Stimulated activated CD8-positive, alpha-beta memory T cell treated with anti-CD3 and anti-CD28 coated beads, Interleukin-15, amount 100 ng/mL, for 4 hours (primary cell): ENCODE data around the gene MAGEB4.
"Not testable (repeated sequence)": the region's sequence is repeated elsewhere in the genome, so short reads cannot be mapped to it uniquely, and the experiment has no call there.

ENCODE experiments used
- DNase-seq, 2 donors: peaks; one replicate each; pipeline ENCODE4 v3.0.0-alpha.2; 2020; ENCODE audit warnings: low read depth in 2 of 2

MAGEB4 gene, protein sequence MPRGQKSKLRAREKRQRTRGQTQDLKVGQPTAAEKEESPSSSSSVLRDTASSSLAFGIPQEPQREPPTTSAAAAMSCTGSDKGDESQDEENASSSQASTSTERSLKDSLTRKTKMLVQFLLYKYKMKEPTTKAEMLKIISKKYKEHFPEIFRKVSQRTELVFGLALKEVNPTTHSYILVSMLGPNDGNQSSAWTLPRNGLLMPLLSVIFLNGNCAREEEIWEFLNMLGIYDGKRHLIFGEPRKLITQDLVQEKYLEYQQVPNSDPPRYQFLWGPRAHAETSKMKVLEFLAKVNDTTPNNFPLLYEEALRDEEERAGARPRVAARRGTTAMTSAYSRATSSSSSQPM

DNA sequence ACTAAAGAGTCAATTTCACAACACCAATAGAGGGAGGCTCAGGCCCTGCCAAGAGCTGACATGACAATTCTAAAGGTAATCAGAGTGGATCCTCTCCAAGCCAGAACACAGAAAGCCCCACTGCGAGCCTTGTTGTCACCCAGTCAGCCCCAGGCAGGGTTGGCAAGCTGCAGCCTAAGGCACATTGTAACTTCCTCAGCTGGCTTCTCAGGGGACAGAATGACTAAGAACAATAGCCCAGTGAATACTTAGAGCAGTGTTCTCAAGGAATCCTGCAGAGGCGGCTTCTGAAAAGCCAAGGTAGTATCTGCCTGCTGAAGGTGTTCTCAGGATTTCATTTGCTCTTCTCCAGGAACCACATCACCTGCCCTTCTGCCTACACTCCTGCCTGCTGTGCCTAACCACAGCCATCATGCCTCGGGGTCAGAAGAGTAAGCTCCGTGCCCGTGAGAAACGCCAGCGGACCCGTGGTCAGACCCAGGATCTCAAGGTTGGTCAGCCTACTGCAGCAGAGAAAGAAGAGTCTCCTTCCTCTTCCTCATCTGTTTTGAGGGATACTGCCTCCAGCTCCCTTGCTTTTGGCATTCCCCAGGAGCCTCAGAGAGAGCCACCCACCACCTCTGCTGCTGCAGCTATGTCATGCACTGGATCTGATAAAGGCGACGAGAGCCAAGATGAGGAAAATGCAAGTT lies at the start of gene MAGEB4:
Gene MAGEB4 (plus strand): TSS at position 277 of the 692 bp plus-strand sequence. CDS start 136 bp downstream, at position 413.
- no peak for DNase-seq

DNA sequence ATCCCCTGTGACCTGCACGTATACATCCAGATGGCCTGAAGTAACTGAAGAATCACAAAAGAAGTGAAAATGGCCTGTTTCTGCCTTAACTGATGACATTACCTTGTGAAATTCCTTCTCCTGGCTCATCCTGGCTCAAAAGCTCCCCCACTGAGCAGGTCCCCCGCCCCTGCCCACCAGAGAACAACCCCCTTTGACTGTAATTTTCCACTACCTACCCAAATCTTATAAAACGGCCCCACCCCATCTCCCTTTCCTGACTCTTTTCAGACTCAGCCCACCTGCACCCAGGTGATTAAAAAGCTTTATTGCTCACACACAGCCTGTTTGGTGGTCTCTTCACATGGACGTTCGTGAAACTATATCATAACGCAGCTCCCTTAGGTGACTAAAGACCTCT lies 47.9 kb upstream of the MAGEB4 start:
- DNase-seq: not testable (repeated sequence)

DNA sequence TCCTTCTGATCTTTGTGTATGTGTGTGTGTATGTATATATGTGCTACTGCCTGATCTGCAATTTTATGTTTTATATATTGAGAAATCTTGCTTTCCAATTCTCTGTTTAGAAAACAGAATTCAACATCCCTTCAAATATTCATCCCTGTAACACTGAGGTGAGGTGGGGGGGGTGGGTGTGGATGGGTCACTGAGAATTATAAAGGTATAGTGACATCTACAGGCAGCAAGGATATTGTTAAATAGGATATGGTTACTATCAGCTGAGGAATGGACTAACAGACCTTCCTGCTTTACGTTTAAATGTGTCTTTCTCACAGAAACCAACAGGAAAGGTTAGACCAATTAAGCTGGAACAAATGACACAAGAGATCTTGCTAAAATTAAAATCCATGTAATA lies 45.5 kb upstream of the MAGEB4 start:
- no peak for DNase-seq

DNA sequence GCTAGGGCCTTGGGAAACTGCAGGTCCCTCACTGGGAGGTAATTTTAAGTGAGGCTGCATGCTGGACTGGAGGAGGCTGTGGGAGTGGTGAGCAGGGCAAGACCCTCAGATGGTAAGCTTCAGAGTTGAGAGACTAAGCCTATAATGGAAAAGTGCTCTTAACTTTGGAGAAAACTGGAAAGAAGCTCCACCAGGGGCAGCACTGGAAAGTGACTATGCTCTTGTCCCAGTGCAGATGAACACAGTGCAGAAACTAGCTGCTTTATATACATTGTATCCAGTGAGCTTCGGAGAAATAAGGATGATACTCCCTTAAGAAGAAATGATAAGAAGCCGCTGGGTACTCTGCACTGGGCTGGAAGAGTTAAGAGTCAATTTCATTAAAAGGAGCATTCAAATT lies 29.6 kb upstream of the MAGEB4 start:
- DNase-seq: no peak

DNA sequence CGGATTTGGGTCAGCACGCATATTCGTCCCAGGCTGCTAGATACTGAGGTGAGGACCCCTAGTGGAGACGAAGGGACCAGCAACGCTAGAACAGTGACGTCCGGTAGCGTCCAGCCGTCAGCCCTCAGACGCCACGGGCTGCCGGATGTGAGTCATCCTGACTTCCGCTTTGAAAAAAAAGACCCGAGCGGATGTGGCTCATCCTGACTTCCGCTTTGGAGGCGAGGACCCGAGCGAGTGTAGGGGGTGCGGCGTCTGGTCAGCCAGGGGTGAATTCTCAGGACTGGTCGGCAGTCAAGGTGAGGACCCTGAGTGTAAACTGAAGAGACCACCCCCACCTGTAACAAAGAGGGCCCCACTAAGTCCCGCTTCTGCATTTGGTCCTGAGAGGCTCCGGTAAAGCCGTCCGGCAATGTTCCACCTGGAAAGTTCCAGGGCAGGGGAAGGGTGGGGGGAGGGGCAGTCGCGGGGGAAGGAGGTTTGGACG lies 26.4 kb upstream of the MAGEB4 start, which contains the start of gene MAGEB2:
Gene MAGEB2 (plus strand): TSS at position 207 of the 487 bp plus-strand sequence. CDS start 3,018 bp downstream, outside the sequence.
- no peak for DNase-seq

DNA sequence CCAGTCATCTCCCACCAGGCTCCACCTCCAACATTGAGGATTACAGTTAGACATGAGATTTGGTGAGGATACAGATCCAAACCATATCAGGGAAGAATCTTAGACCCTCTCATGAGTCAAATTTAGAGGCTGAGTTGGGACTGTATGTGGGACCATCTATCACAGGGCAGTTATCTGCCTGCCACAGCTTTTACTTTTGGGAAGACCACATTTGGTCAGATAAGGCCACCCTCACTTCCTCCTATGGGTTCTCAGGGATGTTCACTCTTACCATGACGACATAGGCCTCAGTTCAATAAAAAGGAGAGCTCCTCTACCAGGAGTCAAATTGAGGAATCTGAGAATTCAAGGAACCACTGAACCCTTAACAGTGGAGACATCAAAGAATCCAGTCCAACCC lies 24.3 kb upstream of the MAGEB4 start:
- DNase-seq: no peak

DNA sequence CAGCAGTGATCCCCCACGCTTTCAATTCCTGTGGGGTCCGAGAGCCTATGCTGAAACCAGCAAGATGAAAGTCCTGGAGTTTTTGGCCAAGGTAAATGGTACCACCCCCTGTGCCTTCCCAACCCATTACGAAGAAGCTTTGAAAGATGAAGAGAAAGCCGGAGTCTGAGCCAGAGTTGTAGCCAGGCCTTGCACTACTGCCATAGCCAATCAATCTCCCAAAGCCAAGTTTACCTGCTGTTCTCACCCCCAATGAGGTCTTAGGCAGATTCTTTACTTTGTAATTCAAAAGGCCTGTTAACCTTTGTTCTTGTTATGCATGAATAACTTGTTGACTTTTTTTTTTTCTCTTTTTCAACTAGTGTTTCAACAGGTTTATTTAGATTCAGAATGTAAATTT lies 22.4 kb upstream of the MAGEB4 start:
- DNase-seq: no peak

DNA sequence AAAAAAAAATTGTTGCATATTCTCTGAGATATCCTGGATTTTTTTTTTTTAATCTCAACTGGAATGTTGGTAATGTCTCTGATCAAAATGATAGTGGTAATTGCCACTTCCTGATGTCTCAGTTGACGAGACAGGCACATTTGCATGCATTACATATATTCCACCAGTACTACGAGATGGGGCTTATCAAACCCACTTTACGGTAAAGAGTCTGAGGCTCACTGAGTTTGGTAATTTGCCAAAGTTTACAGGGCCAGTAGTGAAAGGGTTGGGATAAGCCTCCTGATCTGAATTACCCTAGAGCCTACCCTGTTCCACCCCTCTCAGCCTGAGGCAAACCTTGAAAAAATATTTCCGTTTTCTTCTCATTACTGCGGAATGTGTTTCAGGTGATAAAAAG lies 21.1 kb upstream of the MAGEB4 start:
- no peak for DNase-seq

DNA sequence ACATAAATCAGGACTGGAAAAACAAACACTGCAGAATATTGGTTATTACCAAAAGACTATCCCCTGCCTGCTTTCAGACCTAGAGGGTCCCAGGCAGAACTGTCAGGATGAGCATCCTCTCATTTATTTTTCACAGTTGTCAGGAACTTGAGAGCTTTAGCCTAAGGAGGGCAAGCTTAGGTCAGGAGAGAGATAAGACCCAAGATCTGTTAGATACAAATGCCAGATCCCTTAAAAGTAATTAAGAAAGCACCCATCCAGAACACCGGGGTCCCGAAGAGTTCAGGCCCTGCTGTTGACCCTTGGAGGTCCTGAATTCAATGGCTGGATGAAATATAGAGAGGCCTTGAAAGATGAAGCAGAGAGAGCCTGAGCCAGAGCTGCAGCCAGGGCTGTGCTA lies 17.3 kb upstream of the MAGEB4 start:
- no peak for DNase-seq

DNA sequence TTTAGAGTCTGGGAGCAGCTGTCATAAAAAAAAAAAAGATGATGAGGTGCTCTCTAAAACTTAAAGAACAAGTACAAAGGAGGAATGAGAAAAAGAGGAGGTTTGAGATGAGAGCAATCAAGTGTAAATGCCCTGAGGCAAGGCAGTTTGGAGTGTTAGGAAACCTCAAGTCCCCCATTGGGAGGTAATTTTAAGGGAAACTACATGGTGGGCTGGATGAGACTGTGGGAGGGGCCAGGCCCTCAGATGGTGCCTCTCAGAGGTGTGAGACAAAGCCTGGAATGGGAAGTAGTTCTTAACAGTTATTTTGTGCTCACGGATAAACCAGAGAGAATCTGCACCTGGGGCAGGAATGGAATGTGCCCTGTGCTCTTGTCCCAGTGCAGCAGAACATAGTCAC lies 13.3 kb upstream of the MAGEB4 start:
- no peak for DNase-seq

DNA sequence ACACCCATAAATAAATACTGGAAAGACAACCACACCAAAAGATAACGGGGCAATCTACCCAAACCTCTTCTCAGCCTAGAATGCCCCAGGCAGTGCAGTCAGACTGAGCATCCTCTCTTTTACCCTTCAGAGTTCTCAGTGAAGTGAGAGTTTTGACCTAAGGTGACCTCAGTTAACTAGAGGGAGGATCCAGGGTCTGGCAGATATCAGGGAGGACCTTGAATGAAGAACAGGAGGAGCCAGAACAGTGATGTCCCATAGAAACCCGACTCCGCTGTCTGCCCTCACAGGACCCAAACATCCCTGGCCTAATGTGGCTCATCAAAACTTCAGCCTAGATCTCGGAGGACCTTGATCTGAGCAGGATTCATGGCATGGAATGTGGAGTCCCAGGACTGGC lies 11.4 kb upstream of the MAGEB4 start, which contains the start of gene MAGEB3:
Gene MAGEB3 (plus strand): TSS at position 263 of the 400 bp plus-strand sequence. CDS start 5,268 bp downstream, outside the sequence.
- DNase-seq: no peak

DNA sequence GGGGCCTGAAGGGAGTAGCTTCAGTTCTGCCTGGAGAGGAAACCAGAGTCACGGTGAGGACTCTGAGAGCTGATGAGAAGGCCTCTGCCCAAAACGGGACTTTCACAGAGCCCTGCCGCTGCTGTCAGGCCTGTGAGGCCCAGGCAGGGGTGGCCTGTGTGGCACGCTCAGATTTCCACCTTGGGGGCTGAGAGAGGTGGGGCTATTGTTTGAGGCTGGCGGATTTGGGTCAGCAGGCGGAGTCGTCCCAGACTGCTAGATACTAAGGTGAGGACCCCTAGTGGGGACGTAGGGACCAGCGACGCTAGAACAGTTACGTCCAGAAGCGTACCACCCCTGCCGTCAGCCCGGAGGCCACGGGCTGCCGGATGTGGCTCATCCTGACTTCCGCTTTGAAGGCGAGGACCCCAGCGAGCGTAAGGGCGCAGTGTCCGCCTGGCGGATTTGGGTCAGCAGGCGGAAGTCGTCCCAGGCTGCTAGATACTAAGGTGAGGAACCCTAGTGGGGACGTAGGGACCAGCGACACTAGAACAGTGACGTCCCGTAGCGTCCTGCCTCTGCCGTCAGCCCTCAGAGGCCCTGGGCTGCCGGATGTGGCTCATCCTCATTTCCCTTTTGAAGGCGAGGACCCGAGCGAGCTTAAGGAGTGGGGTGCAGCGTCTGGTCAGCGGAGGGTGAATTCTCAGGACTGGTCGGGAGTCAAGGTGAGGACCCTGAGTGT lies 5.1 kb downstream of the MAGEB4 start, which contains the start of gene MAGEB1:
Gene MAGEB1 (plus strand): TSS at position 378 of the 721 bp plus-strand sequence. CDS start 3,348 bp downstream, outside the sequence.
- no peak for DNase-seq

DNA sequence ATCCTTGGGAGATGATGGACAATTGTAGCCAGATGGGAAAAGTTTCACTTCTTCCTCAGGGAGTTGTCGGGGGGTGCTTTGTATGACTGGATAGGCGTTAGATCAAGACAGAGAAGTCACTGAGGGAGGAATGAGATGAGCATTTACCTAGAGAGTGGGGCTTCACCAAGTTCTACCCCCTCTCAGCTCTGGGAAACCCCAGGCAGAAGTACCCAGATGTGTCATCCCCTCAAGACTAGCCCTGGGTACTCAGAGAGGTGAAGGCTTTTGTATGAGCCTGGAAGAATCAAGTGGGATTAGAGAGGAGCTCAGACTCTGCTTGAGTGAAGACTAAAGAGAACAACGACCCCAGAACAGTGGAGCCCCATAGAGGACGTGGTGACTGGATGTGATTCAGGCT lies 7.1 kb downstream of the MAGEB4 start:
- no peak for DNase-seq

DNA sequence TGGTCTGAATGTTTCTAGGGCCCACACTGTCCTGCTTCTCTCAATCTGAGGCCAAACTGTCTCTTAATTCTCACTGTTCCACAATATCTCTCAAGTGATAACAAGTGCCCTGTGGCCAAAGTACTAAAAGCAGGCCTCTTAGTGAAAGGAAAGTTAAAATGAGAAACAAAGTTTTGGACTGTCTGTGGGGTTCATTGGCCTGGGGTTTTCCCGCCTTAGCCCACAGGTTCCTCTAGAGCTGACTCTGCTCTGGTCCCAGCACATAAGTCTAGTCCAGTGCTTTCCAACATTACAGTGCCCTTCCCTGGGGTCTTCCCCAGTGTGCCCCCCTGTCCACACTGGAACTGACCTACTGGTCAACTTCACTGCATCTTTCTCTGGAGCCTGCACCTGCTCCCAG lies 11.5 kb downstream of the MAGEB4 start:
- DNase-seq: no peak

DNA sequence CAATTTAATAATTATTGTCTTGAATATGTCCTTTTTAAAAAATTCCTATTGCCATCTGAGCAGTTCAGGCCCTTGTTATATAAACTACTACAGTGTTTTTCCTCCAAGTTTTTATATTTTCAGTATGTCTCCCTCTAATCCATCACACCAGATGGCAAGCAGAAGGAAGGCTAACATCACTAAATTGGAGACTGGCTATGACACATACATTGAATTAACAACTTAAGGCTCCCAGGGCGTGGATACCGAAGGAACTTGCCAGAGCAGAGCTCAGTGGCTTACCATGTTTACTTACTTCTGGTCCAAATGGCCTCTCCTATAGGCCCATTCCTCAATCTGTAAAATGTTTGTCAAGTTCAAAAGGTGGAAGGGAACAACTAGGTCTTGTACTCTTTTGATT lies 18.1 kb downstream of the MAGEB4 start:
- DNase-seq: no peak

DNA sequence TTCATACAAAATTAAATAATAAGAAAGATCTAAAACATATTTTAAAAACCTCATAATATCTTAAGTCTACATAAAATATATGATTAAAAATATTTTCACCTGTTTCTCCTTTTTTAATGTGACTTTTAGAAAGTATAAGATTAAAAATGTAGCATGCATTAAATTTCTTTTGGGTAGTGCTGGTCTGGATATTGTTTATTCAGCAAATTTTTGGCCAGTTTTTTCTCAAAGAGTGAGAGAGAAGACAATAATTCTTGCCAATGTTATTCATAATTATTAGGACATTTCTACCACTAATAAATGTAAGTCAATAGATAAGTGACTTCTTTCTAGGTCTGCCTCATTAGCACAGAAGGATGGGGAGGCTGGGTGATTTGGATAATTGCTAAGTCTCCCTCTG lies 19.2 kb downstream of the MAGEB4 start:
- no peak for DNase-seq

DNA sequence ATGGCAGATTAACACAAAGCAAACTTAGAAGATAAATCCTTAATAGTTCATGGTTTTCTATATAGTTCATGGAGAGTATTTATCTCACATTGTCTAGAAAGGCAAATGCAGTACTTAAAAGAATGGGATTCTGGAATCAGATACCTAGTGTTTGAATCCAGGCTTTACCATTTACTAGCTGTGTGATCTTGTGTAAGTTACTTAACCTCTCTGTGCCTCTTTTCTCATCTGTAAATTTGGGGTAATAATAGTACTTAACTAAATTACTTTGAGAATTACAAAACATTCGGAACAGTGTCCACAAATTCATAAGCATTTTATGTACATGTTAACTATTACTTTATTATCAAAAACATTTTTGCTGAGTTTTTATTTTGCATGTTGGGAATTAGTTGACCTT lies 21.0 kb downstream of the MAGEB4 start:
- no peak for DNase-seq

DNA sequence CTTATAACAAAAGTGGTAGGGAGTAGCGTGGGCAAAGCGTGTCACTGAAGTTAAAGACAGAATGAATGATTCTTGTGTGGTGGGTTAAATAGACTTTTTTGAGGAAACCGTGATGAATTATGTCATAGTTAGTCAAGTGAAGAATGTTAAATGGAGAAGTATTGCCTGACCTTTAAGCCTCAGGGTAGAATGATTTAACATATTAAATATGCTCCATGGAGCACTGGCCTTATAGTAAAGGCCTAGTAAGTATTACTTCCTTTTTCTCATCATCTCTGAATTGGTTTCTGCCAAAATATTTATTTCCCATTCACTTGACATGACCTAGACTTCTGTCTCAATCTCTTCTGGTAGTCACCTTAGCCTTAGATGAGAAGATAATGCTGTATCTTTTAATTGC lies 28.8 kb downstream of the MAGEB4 start:
- DNase-seq: no peak

DNA sequence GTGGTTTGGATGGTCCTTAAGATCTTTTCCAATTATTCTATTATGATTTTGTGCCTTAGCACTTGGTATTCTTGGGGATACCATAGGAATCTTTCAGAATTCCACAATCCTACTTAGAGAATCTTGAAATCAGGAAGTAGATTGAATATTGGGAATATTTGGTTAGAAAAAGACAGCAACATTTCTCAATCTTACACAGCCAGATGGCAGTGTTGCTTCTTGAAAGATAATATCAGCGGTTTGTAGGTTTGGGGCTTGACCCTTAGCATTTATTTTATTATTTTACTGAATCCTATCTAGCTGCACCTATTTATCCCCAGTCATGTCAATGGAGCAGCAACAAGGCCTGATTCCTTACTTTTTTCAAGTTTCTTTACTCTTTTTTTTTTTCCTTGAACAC lies 33.7 kb downstream of the MAGEB4 start:
- no peak for DNase-seq

DNA sequence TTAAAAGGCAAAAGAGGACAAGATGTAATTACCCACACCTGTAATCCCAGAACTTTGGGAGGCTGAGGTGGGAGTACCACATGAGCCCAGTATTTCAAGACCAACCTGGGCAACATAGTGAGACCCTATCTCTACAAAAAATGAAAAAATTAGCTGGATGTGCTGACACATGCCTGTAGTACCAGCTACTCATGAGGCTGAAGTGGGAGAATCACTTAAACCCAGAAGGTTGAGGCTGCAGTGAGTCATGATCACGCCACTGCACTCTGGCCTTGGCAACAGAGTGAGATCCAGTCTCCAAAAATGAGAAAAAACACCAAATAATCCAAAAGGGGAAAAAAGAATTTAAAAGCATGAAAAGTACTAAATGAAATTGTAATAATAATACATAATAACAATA lies 36.6 kb downstream of the MAGEB4 start:
- no peak for DNase-seq

DNA sequence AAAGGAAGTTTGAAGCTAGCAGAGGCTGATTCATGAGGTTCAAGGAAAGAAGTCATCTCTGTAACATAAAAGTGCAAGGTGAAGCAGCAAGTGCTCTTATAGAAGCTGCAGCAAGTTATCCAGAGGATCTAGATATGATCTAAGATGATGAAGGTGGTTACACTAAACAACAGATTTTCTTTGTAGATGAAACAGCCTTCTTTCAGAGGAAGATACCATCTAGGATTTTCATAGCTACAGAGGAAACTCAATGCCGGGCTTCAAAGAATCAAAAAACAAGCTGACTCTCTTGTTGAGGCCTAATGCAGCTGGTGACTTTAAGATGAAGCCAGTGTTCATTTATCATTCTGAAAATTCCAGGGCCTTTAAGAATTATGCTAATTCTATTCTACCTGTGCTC lies 38.6 kb downstream of the MAGEB4 start:
- no peak for DNase-seq

DNA sequence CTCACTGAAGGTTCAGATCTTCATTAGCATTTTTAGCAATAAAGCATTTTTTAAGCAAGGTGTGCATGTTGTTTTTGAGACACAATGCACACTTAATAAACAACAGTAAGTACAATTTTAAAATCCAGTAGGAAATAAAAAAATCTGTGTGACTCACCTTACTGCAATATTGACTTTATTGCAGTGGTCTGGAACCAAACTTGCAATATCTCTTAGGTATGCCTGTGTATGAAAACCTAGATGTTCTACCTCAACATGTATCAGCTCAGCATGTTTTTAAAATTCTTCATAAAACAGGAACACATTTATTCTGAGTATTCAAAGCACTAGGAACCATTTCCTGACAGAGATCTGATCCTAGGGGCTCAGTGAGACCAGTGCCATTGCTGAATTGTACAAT lies 40.7 kb downstream of the MAGEB4 start:
- DNase-seq: no peak
